HepG2 (cell line): ENCODE results near the gene ANKRD53. TPM values are rescaled to one million over a fixed set of nuclear protein-coding genes. Genes with fewer than 3 reads are reported as not detected.

ENCODE experiments used
- ATAC-seq: fragments of 200-7000 bp; cut with Tn5 transposase; 3 replicates; pipeline ENCODE4 v1.9.1; 2020; ENCODE audit warnings: mild to moderate bottlenecking, moderate library complexity
- BruUV-seq: library from RNA; stranded (reverse); fragments of 400-500 nt; replicated peaks from 2 replicates; lab custom pipeline; 2021; lab: Mats Ljungman, UMichigan
- CTCF ChIA-PET: fragments of 300-600 bp; formaldehyde crosslinking; extraction: SDS; loops from one replicate; lab custom pipeline; 2021; ENCODE audit warnings: low total read pairs, inconsistent platforms, low intra/inter-chr PET ratio; lab: Yijun Ruan, JAX
- POLR2A ChIA-PET: fragments of 350-600 bp; sonication (Branson Sonifier 250); formaldehyde crosslinking; loops from one replicate; lab custom pipeline; 2020; ENCODE audit warnings: antibody characterized with exemption, inconsistent platforms; lab: Yijun Ruan, JAX
- DNase-seq: peaks from one replicate; pipeline ENCODE4 v3.0.0-alpha.2; 2015; ENCODE audit warnings: low spot score
- FAIRE-seq: peaks from 3 replicates; lab custom pipeline; 2011; peaks lifted over from hg19 to GRCh38; lab: Jason Lieb, UNC
- H2AFZ ChIP-seq: one replicate; pipeline ENCODE4 v1.6.1; 2011; ENCODE audit warnings: low read length, inconsistent platforms
- H3K27ac ChIP-seq: fragments of 300-600 bp; 3 replicates; pipeline ENCODE4 v1.8.0; 2011; ENCODE audit warnings: mixed run types, mild to moderate bottlenecking, mixed read lengths, low read length, inconsistent platforms; ENCODE audit not compliant: insufficient read depth; ENCODE audit errors: extremely low read length
- H3K27me3 ChIP-seq, 2 experiments: fragments of 200-600 bp in 1 of 2; 2 replicates in 1 of 2; 3 replicates in 1 of 2; pipeline versions ENCODE4 v1.6.0 to v1.8.0; 2011; ENCODE audit warnings: low read length in 2 of 2, mild to moderate bottlenecking in 2 of 2, moderate library complexity in 2 of 2, inconsistent platforms in 1 of 2; ENCODE audit not compliant: insufficient read depth in 2 of 2, control insufficient read depth in 1 of 2
- H3K36me3 ChIP-seq, 2 experiments: fragments of 200-600 bp in 1 of 2; replicated peaks in 1 of 2; 2 replicates in 1 of 2; 3 replicates in 1 of 2; pipeline versions ENCODE4 v1.5.1 to v1.8.0; 2011; ENCODE audit warnings: low read length in 2 of 2, inconsistent platforms in 1 of 2; ENCODE audit not compliant: insufficient read depth in 2 of 2, control insufficient read depth in 1 of 2
- H3K4me1 ChIP-seq: 2 replicates; pipeline ENCODE4 v1.5.1; 2012; ENCODE audit warnings: low read length, inconsistent platforms; ENCODE audit not compliant: insufficient read depth
- H3K4me2 ChIP-seq: 2 replicates; pipeline ENCODE4 v1.6.0; 2011; ENCODE audit warnings: low read depth, low read length, inconsistent platforms
- H3K4me3 ChIP-seq, 3 experiments: fragments of 200-600 bp in 1 of 3; sonication (generic), shearing (Covaris generic) in 1 of 3; replicated peaks in 1 of 3; 2 replicates each; pipeline ENCODE4 v1.5.1; 2011 to 2016; ENCODE audit warnings: low read length in 3 of 3, inconsistent platforms in 2 of 3, low read depth in 2 of 3, mild to moderate bottlenecking in 2 of 3, control low read depth in 1 of 3, mixed read lengths in 1 of 3; ENCODE audit not compliant: insufficient read depth in 1 of 3
- H3K79me2 ChIP-seq: one replicate; pipeline ENCODE4 v1.6.1; 2011; ENCODE audit warnings: low read length, inconsistent platforms; ENCODE audit not compliant: insufficient read depth
- H3K9ac ChIP-seq: 2 replicates; pipeline ENCODE4 v1.6.0; 2011; ENCODE audit warnings: mild to moderate bottlenecking, low read depth, low read length, inconsistent platforms; ENCODE audit not compliant: insufficient read depth
- H3K9me3 ChIP-seq: 2 replicates; pipeline ENCODE4 v1.5.1; 2012; ENCODE audit warnings: mild to moderate bottlenecking, low read length
- H4K20me1 ChIP-seq: 2 replicates; pipeline ENCODE4 v1.6.0; 2011; ENCODE audit warnings: inconsistent platforms, mild to moderate bottlenecking, low read length, moderate library complexity; ENCODE audit not compliant: insufficient read depth
- ATF7 ChIP-seq, 2 experiments: fragments of 450-650 bp in 1 of 2; sonication (generic) in 1 of 2; formaldehyde crosslinking in 1 of 2; IDR thresholded peaks; 2 replicates each; pipeline versions ENCODE4 v1.4.0 to v1.6.1; 2016 to 2020; ENCODE audit warnings: antibody characterized with exemption in 1 of 2, mild to moderate bottlenecking in 1 of 2, missing genetic modification reagents in 1 of 2
- CENPBD1 ChIP-seq: sonication (generic); formaldehyde crosslinking; IDR thresholded peaks from 2 replicates; pipeline ENCODE4 v1.8.0; 2022; ENCODE audit warnings: missing genetic modification reagents, low read depth, mild to moderate bottlenecking, borderline replicate concordance
- JUND ChIP-seq: sonication (generic); formaldehyde crosslinking; IDR thresholded peaks from 2 replicates; pipeline ENCODE4 v1.8.0; 2022; ENCODE audit warnings: mild to moderate bottlenecking, missing genetic modification reagents
- KLF13 ChIP-seq: sonication (generic); formaldehyde crosslinking; IDR thresholded peaks from 2 replicates; pipeline ENCODE4 v1.4.0; 2020; ENCODE audit warnings: mild to moderate bottlenecking, missing genetic modification reagents
- NFE2L2 ChIP-seq: fragments of 150-350 bp; IDR thresholded peaks from 2 replicates; pipeline ENCODE4 v1.6.1; 2014; ENCODE audit warnings: low read length
- PLRG1 ChIP-seq: fragments of 450-650 bp; conservative IDR thresholded peaks from 2 replicates; pipeline ENCODE4 v1.6.1; 2016
- RBM22 ChIP-seq: fragments of 200-400 bp; formaldehyde crosslinking; optimal IDR thresholded peaks from 2 replicates; pipeline ENCODE3; 2017; ENCODE audit warnings: mild to moderate bottlenecking, low read length, moderate library complexity
- TBP ChIP-seq: sonication (generic); formaldehyde crosslinking; IDR thresholded peaks from 2 replicates; pipeline ENCODE4 v1.5.0; 2020; ENCODE audit warnings: missing genetic modification reagents
- TCF7 ChIP-seq: sonication (generic); IDR thresholded peaks from 2 replicates; pipeline ENCODE4 v1.6.1; 2016; ENCODE audit warnings: antibody characterized with exemption, low read depth
- TCF7L2 ChIP-seq: IDR thresholded peaks from 2 replicates; pipeline ENCODE4 v1.6.1; 2011; ENCODE audit warnings: mild to moderate bottlenecking, low read depth, low read length, moderate library complexity
- U2AF2 ChIP-seq: fragments of 200-400 bp; formaldehyde crosslinking; IDR thresholded peaks from 2 replicates; pipeline ENCODE4 v1.6.1; 2017; ENCODE audit warnings: low read depth, mild to moderate bottlenecking, low read length
- ZEB1 ChIP-seq: IDR thresholded peaks from 2 replicates; pipeline ENCODE4 v1.6.1; 2012; ENCODE audit warnings: mild to moderate bottlenecking, low read depth, inconsistent platforms; ENCODE audit not compliant: insufficient replicate concordance
- ZFP1 ChIP-seq: IDR thresholded peaks from 2 replicates; pipeline ENCODE4 v1.6.1; 2016
- ZHX1 ChIP-seq: sonication (generic); formaldehyde crosslinking; IDR thresholded peaks from 2 replicates; pipeline ENCODE4 v1.8.1; 2022; ENCODE audit warnings: low read depth, mild to moderate bottlenecking, missing genetic modification reagents
- ZNF329 ChIP-seq: sonication (generic); formaldehyde crosslinking; IDR thresholded peaks from 2 replicates; pipeline ENCODE4 v1.9.0; 2021; ENCODE audit warnings: low read depth, mild to moderate bottlenecking, missing genetic modification reagents
- ZNF34 ChIP-seq: sonication (generic); formaldehyde crosslinking; IDR thresholded peaks from 2 replicates; pipeline ENCODE4 v1.4.0; 2020; ENCODE audit warnings: mild to moderate bottlenecking, missing genetic modification reagents, borderline replicate concordance
- ZNF672 ChIP-seq: sonication (generic); formaldehyde crosslinking; IDR thresholded peaks from 2 replicates; pipeline ENCODE4 v1.8.1; 2022; ENCODE audit warnings: missing genetic modification reagents
- ZNF784 ChIP-seq: sonication (generic); formaldehyde crosslinking; IDR thresholded peaks from 2 replicates; pipeline ENCODE4 v1.5.1; 2020; ENCODE audit warnings: missing genetic modification reagents, mild to moderate bottlenecking, borderline replicate concordance
- ZNF879 ChIP-seq: sonication (generic); formaldehyde crosslinking; IDR thresholded peaks from 2 replicates; pipeline ENCODE4 v1.8.1; 2023; ENCODE audit warnings: missing genetic modification reagents
- WGBS: methylation state at CpG from one replicate; pipeline ENCODE4 v1.1.6; 2017; ENCODE audit warnings: low lambda C conversion rate; 5-methylcytosine and 5-hydroxymethylcytosine counted together
- in situ Hi-C: cut with HindIII; loops from 2 replicates; pipeline ENCODE4 v1.10.0; 2017; ENCODE audit warnings: low pct_unique_long_range_greater_than_20kb; ENCODE audit not compliant: extremely low pct_ligation_motif_present
- intact Hi-C: fragments of 100-400 bp; cut with micrococcal nuclease; formaldehyde crosslinking; loops from one replicate; pipeline ENCODE4 v1.10.0; 2022; ENCODE audit not compliant: unreplicated experiment
- polyA plus RNA-seq, 8 experiments: library from polyadenylated mRNA; depleted of rRNA in 3 of 8; stranded (reverse) in 7 of 8; unstranded in 1 of 8; fragments of >200 nt; fragmentation: Illumina TruSeq in 4 of 8; extraction: Trizol in 4 of 8; gene quantifications; 2 replicates each; pipeline versions ENCODE4 v1.2.1 to v1.2.3, GENCODE V29; 2011 to 2016; ENCODE audit warnings: low read depth in 4 of 8, missing spikeins in 1 of 8, mixed read lengths in 1 of 8; ENCODE audit not compliant: insufficient read depth in 1 of 8
- total RNA-seq, 5 experiments: library from RNA; depleted of rRNA; stranded (reverse); fragments of >200 nt; fragmentation: Illumina TruSeq; extraction: Trizol; gene quantifications; 2 replicates each; pipeline ENCODE4 v1.2.3, GENCODE V29; 2016; ENCODE audit warnings: low read depth in 1 of 5
- TF ChIP-seq, protein P1 (sequence below): sonication (generic); formaldehyde crosslinking; IDR thresholded peaks from 2 replicates; pipeline ENCODE4 v1.4.0; 2020; ENCODE audit warnings: missing genetic modification reagents

The ANKRD53 gene
- total and polyA plus RNA-seq, 2 of the 13 experiments (the other 11 are each of a cell fraction or from before 2014, with no cell fraction given): 0.15 TPM; not detected in 1

GRCh38 chr2:70954886-70955285, 23.5 kb upstream of the ANKRD53 start:
- Histone ChIP-seq H2AFZ (no peak overlapping the region), H3K36me3 (no peaks in the 10 kb centered on the region; a peak in 1 of 5 replicates), H3K79me2 (no peaks in the 10 kb centered on the region), H3K27me3 (peaks cover 1 to 6% of the 10 kb centered on the region in 2 experiments; a peak in 2 of 5 replicates), H3K4me2 (no peak overlapping the region), H3K9ac (no peak overlapping the region), H3K9me3 (no peaks in the 10 kb centered on the region), H3K4me1 (peaks cover 13% of the 10 kb centered on the region), H3K27ac (no peak overlapping the region), H4K20me1 (no peaks in the 10 kb centered on the region), H3K4me3 (no peak overlapping the region)
- 61% methylated on average over 7 of the region's 7 CpGs for WGBS
- TF ChIP-seq ZNF672 (no peak), CENPBD1 (CRISPR knock-in tag) (no peak), ZFP1 (CRISPR knock-in tag) (no peak), U2AF2 (no peak), KLF13 (no peak), TBP (CRISPR knock-in tag) (no peak), TCF7L2 (no peak), JUND (CRISPR knock-in tag) (no peak), NFE2L2 (no peak), ZNF784 (no peak), ZNF329 (no peak), ZNF879 (CRISPR knock-in tag) (no peak), RBM22 (no peak), ZHX1 (CRISPR knock-in tag) (no peak), ZEB1 (no peak), ZNF34 (CRISPR knock-in tag) (no peak), TCF7 (no peak), ATF7 (IDR thresholded peaks at IDR 0.05) (no peak), ATF7 (CRISPR knock-in tag; IDR thresholded peaks at IDR 0.05) (no peak), PLRG1 (no peak)
- TF ChIP-seq, protein P1, sequence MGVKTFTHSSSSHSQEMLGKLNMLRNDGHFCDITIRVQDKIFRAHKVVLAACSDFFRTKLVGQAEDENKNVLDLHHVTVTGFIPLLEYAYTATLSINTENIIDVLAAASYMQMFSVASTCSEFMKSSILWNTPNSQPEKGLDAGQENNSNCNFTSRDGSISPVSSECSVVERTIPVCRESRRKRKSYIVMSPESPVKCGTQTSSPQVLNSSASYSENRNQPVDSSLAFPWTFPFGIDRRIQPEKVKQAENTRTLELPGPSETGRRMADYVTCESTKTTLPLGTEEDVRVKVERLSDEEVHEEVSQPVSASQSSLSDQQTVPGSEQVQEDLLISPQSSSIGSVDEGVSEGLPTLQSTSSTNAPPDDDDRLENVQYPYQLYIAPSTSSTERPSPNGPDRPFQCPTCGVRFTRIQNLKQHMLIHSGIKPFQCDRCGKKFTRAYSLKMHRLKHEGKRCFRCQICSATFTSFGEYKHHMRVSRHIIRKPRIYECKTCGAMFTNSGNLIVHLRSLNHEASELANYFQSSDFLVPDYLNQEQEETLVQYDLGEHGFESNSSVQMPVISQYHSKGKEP: no peak
- no peak for FAIRE-seq
- CTCF ChIA-PET: no interaction called here
- DNase-seq: no peak
- intact Hi-C loops: no loop called here
- in situ Hi-C loops: no loop called here
- no TSS peak for BruUV-seq
- no peak for ATAC-seq
- POLR2A ChIA-PET: no interaction called here
